ENCODE results near the gene TSR1.

The TSR1 gene

GRCh38 chr17:2304931-2305330 is 31.3 kb downstream of the TSR1 start:
- TF ChIP-seq CTCF (IDR thresholded peaks at IDR 0.05; ENCODE audit: insufficient read depth, low read length) (no peak), REST (IDR thresholded peaks at IDR 0.05; ENCODE audit: insufficient replicate concordance, low read depth) (no peak), POLR2AphosphoS5 (IDR thresholded peaks at IDR 0.05; ENCODE audit: low read depth) (no peak), GABPA (IDR thresholded peaks at IDR 0.05; ENCODE audit: low read depth) (no peak), SPI1 (IDR thresholded peaks at IDR 0.05; ENCODE audit: borderline replicate concordance, low read depth) (no peak)
- peak overlapping the region; percentile 16; the same call in 1 of the 2 replicates for H3K27ac ChIP-seq (replicated peaks)
- peak in 1 of 2 experiments; percentile 37 for DNase-seq (ENCODE audit: low read depth in 1 of 2, low spot score in 1 of 2)
- H3K4me3 ChIP-seq (replicated peaks; ENCODE audit: insufficient read depth, low read length) = 0 out of 2 replicates have a peak overlapping the region, but pooled peaks have one; percentile 1
- no peaks in the 10 kb centered on the region for H3K27me3 ChIP-seq (ENCODE audit: insufficient read depth, poor library complexity, severe bottlenecking)

- DNase-seq (ENCODE audit: low read depth in 1 of 2, low spot score in 1 of 2) = peak; percentile 46 to 81
- TF ChIP-seq SPI1 (IDR thresholded peaks at IDR 0.05; ENCODE audit: borderline replicate concordance, low read depth) (no peak), GABPA (IDR thresholded peaks at IDR 0.05; ENCODE audit: low read depth) (no peak), REST (IDR thresholded peaks at IDR 0.05; ENCODE audit: insufficient replicate concordance, low read depth) (no peak), POLR2AphosphoS5 (IDR thresholded peaks at IDR 0.05; ENCODE audit: low read depth) (0 out of 2 replicates have a peak, but pooled peaks have one; percentile 26)
- peak within 1 kb of the TSS; percentile 79 for H3K4me3 ChIP-seq (replicated peaks; ENCODE audit: insufficient read depth, low read length)
- peak within 1 kb of the TSS; percentile 83 for H3K27ac ChIP-seq (replicated peaks)
- no peaks in the 10 kb centered on the region for H3K27me3 ChIP-seq (ENCODE audit: insufficient read depth, poor library complexity, severe bottlenecking)
Measured at GRCh38 chr17:2303204-2304188, 32.8 kb downstream of the TSR1 start, which contains the start of the genes SMG6 and SRR. TSS of gene SMG6 (minus strand) at chr17:2303785. CDS start at chr17:2303720, 65 bp downstream. TSS of gene SRR (plus strand) at chr17:2303950. CDS start at chr17:2315561, 11,611 bp downstream.

GRCh38 chr17:2302778-2303203 is 33.5 kb downstream of the TSR1 start:
- no peak for TF ChIP-seq GABPA (IDR thresholded peaks at IDR 0.05; ENCODE audit: low read depth)
- no peak for TF ChIP-seq CTCF (IDR thresholded peaks at IDR 0.05; ENCODE audit: insufficient read depth, low read length)
- no peak for TF ChIP-seq REST (IDR thresholded peaks at IDR 0.05; ENCODE audit: insufficient replicate concordance, low read depth)
- TF ChIP-seq SPI1 (IDR thresholded peaks at IDR 0.05; ENCODE audit: borderline replicate concordance, low read depth) = no peak
- TF ChIP-seq POLR2AphosphoS5 (IDR thresholded peaks at IDR 0.05; ENCODE audit: low read depth) = no peak
- Histone ChIP-seq H3K27ac (replicated peaks) (peak overlapping the region; percentile 83), H3K4me3 (replicated peaks; ENCODE audit: insufficient read depth, low read length) (peak overlapping the region; percentile 79), H3K27me3 (ENCODE audit: insufficient read depth, poor library complexity, severe bottlenecking) (no peaks in the 10 kb centered on the region)
- no peak for DNase-seq (ENCODE audit: low read depth in 1 of 2, low spot score in 1 of 2)

All from HL-60 (cell line).